DOHH2 (cell line): Measurements from ENCODE around the gene SSU72.
"Not testable (repeated sequence)": the region's sequence is repeated elsewhere in the genome, so short reads cannot be mapped to it uniquely, and the experiment has no call there.

Source experiments
- H3F3A ChIP-seq: fragments of 200-600 bp; sonication (generic), shearing (Covaris generic); 2 replicates; pipeline ENCODE4 v1.6.0; 2016; ENCODE audit warnings: antibody characterized with exemption, mild to moderate bottlenecking; ENCODE audit not compliant: control insufficient read depth, insufficient read depth
- H3K27ac ChIP-seq: fragments of 200-600 bp; sonication (generic); 2 replicates; pipeline ENCODE4 v1.5.1; 2014; ENCODE audit warnings: low read depth, mild to moderate bottlenecking, low read length, moderate library complexity
- H3K27me3 ChIP-seq: fragments of 200-600 bp; sonication (generic); 2 replicates; pipeline ENCODE4 v1.6.1; 2014; ENCODE audit warnings: mild to moderate bottlenecking, low read length, mixed read lengths; ENCODE audit not compliant: control insufficient read depth
- H3K36me3 ChIP-seq: fragments of 200-600 bp; sonication (generic); 2 replicates; pipeline ENCODE4 v1.6.1; 2014; ENCODE audit warnings: mild to moderate bottlenecking, low read length, moderate library complexity, mixed read lengths; ENCODE audit not compliant: control insufficient read depth
- H3K4me1 ChIP-seq: fragments of 200-600 bp; sonication (generic); 2 replicates; pipeline ENCODE4 v1.6.1; 2014; ENCODE audit warnings: mild to moderate bottlenecking, low read length, mixed read lengths; ENCODE audit not compliant: control insufficient read depth
- H3K4me2 ChIP-seq: fragments of 200-600 bp; sonication (generic); 2 replicates; pipeline ENCODE4 v1.6.0; 2014; ENCODE audit warnings: mild to moderate bottlenecking, low read length, moderate library complexity
- H3K4me3 ChIP-seq: fragments of 200-600 bp; sonication (generic); 2 replicates; pipeline ENCODE4 v1.5.1; 2014; ENCODE audit warnings: mild to moderate bottlenecking, low read length, mixed read lengths
- H3K79me2 ChIP-seq: fragments of 200-600 bp; sonication (generic); 2 replicates; pipeline ENCODE4 v1.6.1; 2014; ENCODE audit warnings: mild to moderate bottlenecking, low read length, mixed read lengths; ENCODE audit not compliant: control insufficient read depth
- H3K9me2 ChIP-seq: fragments of 200-600 bp; sonication (generic); replicated peaks from 2 replicates; pipeline ENCODE4 v1.6.1; 2014; ENCODE audit warnings: mild to moderate bottlenecking, low read length, mixed read lengths; ENCODE audit not compliant: control insufficient read depth
- H3K9me3 ChIP-seq: fragments of 200-600 bp; sonication (generic); 2 replicates; pipeline ENCODE4 v1.6.1; 2014; ENCODE audit warnings: antibody characterized with exemption, low read length, mixed read lengths; ENCODE audit not compliant: control insufficient read depth, insufficient read depth
- H4K20me1 ChIP-seq: fragments of 200-600 bp; sonication (generic); 2 replicates; pipeline ENCODE4 v1.6.0; 2014; ENCODE audit warnings: low read depth, mild to moderate bottlenecking, antibody characterized with exemption, low read length, moderate library complexity; ENCODE audit not compliant: control insufficient read depth, insufficient read depth
- EZH2phosphoT487 ChIP-seq: fragments of 200-600 bp; sonication (generic); IDR thresholded peaks from 2 replicates; pipeline ENCODE4 v1.6.1; 2017; ENCODE audit warnings: borderline replicate concordance, mild to moderate bottlenecking, antibody characterized with exemption, low read length, moderate library complexity, mixed read lengths
- TF ChIP-seq, protein P1 (sequence below): fragments of 200-600 bp; sonication (generic); IDR thresholded peaks from one replicate; pipeline ENCODE4 v1.5.1; 2014; ENCODE audit warnings: antibody characterized with exemption, mild to moderate bottlenecking, low read depth, low read length; ENCODE audit not compliant: poor library complexity, severe bottlenecking

The SSU72 gene

DNA sequence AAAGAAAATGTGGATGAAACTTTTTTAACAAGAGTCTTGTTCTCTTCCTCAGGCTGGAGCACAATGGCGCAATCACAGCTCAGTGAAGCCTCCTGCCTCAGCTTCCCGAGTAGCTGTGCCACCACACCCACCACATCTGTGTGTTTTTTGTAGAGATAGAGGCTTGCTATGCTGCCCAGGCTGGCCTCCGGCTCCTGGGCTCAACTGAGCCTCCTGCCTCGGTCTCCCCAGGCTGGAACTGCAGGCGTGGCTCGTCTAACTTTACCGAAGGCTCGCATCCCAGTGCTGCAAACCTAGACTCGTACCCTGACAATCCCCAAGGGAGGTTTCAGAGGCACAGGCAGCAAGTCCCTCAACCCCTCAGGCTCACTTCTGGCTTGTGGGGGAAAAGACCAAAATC lies 14.5 kb downstream of the SSU72 start:
- no peaks in the 10 kb centered on the region for H3K9me3 ChIP-seq
- peaks cover 56% of the 10 kb centered on the region for H3K36me3 ChIP-seq
- 0 out of 2 replicates have a peak, but pooled peaks cover 3% of the 10 kb centered on the region for H4K20me1 ChIP-seq
- no peak overlapping the region for H3K27ac ChIP-seq
- H3K79me2 ChIP-seq = peaks cover 66% of the 10 kb centered on the region
- H3K4me1 ChIP-seq = peaks cover 4% of the 10 kb centered on the region; the same call in 1 of the 2 replicates
- H3F3A ChIP-seq = no peaks in the 10 kb centered on the region
- no peaks in the 10 kb centered on the region for H3K9me2 ChIP-seq
- H3K4me3 ChIP-seq = no peak overlapping the region
- H3K27me3 ChIP-seq = no peaks in the 10 kb centered on the region
- no peak for TF ChIP-seq EZH2phosphoT487
- TF ChIP-seq, protein P1, sequence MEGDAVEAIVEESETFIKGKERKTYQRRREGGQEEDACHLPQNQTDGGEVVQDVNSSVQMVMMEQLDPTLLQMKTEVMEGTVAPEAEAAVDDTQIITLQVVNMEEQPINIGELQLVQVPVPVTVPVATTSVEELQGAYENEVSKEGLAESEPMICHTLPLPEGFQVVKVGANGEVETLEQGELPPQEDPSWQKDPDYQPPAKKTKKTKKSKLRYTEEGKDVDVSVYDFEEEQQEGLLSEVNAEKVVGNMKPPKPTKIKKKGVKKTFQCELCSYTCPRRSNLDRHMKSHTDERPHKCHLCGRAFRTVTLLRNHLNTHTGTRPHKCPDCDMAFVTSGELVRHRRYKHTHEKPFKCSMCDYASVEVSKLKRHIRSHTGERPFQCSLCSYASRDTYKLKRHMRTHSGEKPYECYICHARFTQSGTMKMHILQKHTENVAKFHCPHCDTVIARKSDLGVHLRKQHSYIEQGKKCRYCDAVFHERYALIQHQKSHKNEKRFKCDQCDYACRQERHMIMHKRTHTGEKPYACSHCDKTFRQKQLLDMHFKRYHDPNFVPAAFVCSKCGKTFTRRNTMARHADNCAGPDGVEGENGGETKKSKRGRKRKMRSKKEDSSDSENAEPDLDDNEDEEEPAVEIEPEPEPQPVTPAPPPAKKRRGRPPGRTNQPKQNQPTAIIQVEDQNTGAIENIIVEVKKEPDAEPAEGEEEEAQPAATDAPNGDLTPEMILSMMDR = no peak
- no peak overlapping the region for H3K4me2 ChIP-seq

DNA sequence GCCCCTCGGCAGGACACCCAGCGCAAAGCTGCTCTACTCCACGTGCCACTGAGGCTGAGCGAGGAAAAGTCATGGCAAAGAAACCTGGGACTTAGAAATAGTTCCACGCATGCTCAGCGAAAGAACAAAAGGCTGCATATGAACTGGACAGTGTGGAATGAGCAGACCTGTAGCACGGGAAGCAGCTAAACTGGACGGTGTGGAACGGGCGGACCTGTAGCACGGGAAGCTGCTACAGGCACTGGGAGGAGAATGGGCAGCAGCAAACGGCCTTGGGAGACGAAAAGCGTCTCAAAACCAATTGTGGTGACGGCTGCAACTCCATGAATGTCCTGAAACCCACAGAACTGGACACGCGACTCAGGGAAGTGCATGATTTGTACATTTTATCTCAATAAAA lies 15.6 kb downstream of the SSU72 start:
- H3F3A ChIP-seq = no peaks in the 10 kb centered on the region
- no peaks in the 10 kb centered on the region for H3K9me2 ChIP-seq
- peaks cover 4% of the 10 kb centered on the region; the same call in 1 of the 2 replicates for H3K4me1 ChIP-seq
- H3K4me2 ChIP-seq = no peak overlapping the region
- H3K36me3 ChIP-seq = peaks cover 48% of the 10 kb centered on the region
- no peaks in the 10 kb centered on the region for H3K9me3 ChIP-seq
- H3K4me3 ChIP-seq = no peak overlapping the region
- no peak for TF ChIP-seq EZH2phosphoT487
- TF ChIP-seq, protein P1 = no peak
- 0 out of 2 replicates have a peak, but pooled peaks cover 3% of the 10 kb centered on the region for H4K20me1 ChIP-seq
- no peak overlapping the region for H3K27ac ChIP-seq
- peaks cover 62% of the 10 kb centered on the region for H3K79me2 ChIP-seq
- no peaks in the 10 kb centered on the region for H3K27me3 ChIP-seq

DNA sequence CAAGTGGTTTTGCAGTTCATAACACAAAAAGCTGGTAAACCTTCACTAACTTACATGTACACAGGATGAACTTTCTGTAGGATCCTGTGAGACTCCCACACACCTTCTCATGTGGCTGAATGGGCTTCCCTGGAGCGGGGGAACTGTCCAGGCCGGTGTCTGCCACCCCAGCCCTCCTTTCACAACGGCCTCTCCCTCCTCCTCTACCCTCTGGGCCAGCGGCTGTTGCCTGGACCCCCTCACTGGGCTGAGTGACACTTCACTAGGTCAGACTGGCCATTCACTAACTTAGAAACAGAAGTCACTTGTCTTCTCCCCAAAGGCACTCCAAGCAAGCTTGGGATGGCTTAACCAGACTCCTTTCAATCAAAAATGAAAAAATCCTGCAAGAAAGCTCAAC lies 16.1 kb downstream of the SSU72 start:
- Histone ChIP-seq H3K36me3 (peaks cover 43% of the 10 kb centered on the region), H3K4me3 (no peak overlapping the region), H4K20me1 (0 out of 2 replicates have a peak, but pooled peaks cover 3% of the 10 kb centered on the region), H3K27ac (no peak overlapping the region), H3F3A (no peaks in the 10 kb centered on the region), H3K4me2 (no peak overlapping the region), H3K9me3 (no peaks in the 10 kb centered on the region), H3K27me3 (no peaks in the 10 kb centered on the region), H3K9me2 (no peaks in the 10 kb centered on the region), H3K79me2 (peaks cover 61% of the 10 kb centered on the region), H3K4me1 (peaks cover 4% of the 10 kb centered on the region; the same call in 1 of the 2 replicates)
- TF ChIP-seq EZH2phosphoT487 = no peak
- TF ChIP-seq, protein P1 = no peak

DNA sequence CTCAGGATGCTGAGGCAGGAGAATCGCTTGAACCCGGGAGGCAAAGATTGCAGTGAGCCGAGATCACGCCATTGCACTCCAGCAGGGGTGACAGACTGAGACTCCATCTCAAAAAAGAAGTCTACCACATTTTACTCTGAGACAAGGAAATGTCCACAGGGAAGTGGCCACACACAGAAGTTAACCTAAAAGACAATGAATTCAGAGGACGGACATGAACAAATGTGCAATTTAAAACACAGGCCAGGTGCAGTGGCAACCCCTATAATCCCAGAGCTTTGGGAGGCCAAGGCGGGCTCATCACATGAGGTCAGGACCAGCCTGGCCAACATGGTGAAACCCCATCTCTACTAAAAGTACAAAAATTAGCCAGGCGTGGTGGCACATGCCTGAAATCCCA lies 17.0 kb downstream of the SSU72 start:
- not testable (repeated sequence) for H3K9me2 ChIP-seq, H3K27ac ChIP-seq, H3F3A ChIP-seq, H3K27me3 ChIP-seq, H3K4me3 ChIP-seq, H4K20me1 ChIP-seq, H3K4me1 ChIP-seq, H3K9me3 ChIP-seq, H3K4me2 ChIP-seq
- Histone ChIP-seq H3K36me3 (peaks cover 36% of the 10 kb centered on the region), H3K79me2 (peaks cover 55% of the 10 kb centered on the region)

DNA sequence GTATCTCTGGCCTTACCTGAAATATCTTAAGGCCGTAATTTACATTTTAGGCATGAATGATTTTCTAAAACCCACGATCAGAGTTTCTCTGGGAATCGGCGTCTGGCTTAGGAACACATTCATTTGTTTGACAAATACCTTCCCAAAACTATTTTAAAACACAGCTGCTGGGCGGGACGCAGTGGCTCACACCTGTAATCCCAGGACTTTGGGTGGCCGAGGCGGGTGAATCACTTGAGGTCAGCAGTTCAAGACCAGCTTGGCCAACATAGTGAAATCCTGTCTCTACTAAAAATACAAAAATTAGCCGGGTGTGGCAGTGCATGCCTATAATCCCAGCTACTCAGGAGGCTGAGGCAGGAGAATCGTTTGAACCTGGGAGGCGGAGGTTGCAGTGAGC lies 17.7 kb downstream of the SSU72 start:
- Histone ChIP-seq H3K36me3 (peaks cover 29% of the 10 kb centered on the region), H3K79me2 (peaks cover 53% of the 10 kb centered on the region)
- H3K4me2 ChIP-seq, H3F3A ChIP-seq, H4K20me1 ChIP-seq, H3K27me3 ChIP-seq, H3K9me3 ChIP-seq, H3K4me1 ChIP-seq, H3K4me3 ChIP-seq, H3K27ac ChIP-seq, H3K9me2 ChIP-seq: not testable (repeated sequence)
